ENCODE data around the gene MTHFD1L.
A peak's percentile ranks its signal among the peaks of the same experiment; 100 is the strongest.
"Not testable (repeated sequence)": the region's sequence is repeated elsewhere in the genome, so short reads cannot be mapped to it uniquely, and the experiment has no call there.

The MTHFD1L gene

DNA sequence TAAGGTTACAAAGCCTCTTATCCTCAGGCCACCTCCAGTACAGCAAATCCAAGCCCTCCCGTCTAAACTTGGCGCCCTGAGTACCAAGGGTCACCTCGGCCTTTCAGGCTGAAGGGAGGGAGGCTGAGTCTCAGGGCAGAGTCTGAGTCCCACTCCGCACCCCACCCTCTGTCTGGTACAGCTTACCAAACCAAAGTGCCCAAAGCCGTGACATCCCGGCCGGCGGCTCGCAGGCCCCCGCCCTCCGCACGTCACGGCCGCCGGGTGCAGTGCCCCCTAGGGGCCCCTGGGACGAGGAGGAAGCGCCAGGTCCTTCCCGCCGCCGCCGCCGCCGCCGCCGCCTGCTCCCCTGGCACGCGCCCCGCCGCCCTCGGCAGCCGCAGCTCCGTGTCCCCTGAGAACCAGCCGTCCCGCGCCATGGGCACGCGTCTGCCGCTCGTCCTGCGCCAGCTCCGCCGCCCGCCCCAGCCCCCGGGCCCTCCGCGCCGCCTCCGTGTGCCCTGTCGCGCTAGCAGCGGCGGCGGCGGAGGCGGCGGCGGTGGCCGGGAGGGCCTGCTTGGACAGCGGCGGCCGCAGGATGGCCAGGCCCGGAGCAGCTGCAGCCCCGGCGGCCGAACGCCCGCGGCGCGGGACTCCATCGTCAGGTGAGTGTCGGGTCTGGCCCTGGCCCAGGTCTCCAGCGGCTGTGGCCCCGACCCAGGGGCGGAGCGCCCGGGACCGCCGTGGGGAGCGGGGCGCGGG is at the start of gene MTHFD1L:
MTHFD1L (plus strand) TSS at position 297 of the 741 bp plus-strand sequence; CDS start at position 418, 121 bp downstream.
- TF ChIP-seq, protein P1, sequence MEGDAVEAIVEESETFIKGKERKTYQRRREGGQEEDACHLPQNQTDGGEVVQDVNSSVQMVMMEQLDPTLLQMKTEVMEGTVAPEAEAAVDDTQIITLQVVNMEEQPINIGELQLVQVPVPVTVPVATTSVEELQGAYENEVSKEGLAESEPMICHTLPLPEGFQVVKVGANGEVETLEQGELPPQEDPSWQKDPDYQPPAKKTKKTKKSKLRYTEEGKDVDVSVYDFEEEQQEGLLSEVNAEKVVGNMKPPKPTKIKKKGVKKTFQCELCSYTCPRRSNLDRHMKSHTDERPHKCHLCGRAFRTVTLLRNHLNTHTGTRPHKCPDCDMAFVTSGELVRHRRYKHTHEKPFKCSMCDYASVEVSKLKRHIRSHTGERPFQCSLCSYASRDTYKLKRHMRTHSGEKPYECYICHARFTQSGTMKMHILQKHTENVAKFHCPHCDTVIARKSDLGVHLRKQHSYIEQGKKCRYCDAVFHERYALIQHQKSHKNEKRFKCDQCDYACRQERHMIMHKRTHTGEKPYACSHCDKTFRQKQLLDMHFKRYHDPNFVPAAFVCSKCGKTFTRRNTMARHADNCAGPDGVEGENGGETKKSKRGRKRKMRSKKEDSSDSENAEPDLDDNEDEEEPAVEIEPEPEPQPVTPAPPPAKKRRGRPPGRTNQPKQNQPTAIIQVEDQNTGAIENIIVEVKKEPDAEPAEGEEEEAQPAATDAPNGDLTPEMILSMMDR (IDR thresholded peaks at IDR 0.05; ENCODE audit: poor library complexity, severe bottlenecking) = peak; percentile 89
- Histone ChIP-seq H3K4me1 (ENCODE audit: insufficient read depth, poor library complexity, severe bottlenecking) (no peaks in the 10 kb centered on the region), H3K36me3 (ENCODE audit: low read depth) (peaks cover 15% of the 10 kb centered on the region; the same call in 1 of the 2 replicates), H3K9me3 (ENCODE audit: severe bottlenecking) (no peaks in the 10 kb centered on the region), H3K27me3 (ENCODE audit: insufficient read depth, poor library complexity, severe bottlenecking) (no peaks in the 10 kb centered on the region), H3K27ac (ENCODE audit: poor library complexity, severe bottlenecking) (peak within 1 kb of the TSS; percentile 88), H3K4me3 (ENCODE audit: severe bottlenecking) (peak within 1 kb of the TSS; percentile 92)
- ATAC-seq (ENCODE audit: low read depth) (peak; percentile 59), DNase-seq (ENCODE audit: low spot score) (peak; percentile 68)

DNA sequence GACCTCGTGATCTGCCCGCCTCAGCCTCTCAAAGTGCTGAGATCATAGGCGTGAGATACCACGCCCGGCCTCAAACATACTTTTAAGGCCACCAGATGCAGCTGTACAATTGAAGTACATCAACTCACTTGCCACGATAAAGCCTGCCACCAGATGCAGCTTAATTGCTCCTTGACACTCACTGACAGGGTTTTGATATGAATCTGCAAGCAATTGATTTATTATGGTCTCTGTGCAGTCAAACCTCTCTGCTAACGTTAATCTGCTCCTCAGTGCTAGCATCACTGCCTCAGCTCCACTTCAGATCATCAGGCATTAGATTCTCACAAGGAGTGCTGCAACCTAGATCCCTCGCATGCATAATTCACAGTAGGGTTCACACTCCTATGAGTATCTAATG is 48.9 kb upstream of the MTHFD1L start:
- not testable (repeated sequence) for H3K36me3 ChIP-seq (ENCODE audit: low read depth); H3K9me3 ChIP-seq (ENCODE audit: severe bottlenecking); ATAC-seq (ENCODE audit: low read depth); DNase-seq (ENCODE audit: low spot score); H3K27ac ChIP-seq (ENCODE audit: poor library complexity, severe bottlenecking); H3K27me3 ChIP-seq (ENCODE audit: insufficient read depth, poor library complexity, severe bottlenecking); H3K4me3 ChIP-seq (ENCODE audit: severe bottlenecking)
- peaks cover 18% of the 10 kb centered on the region for H3K4me1 ChIP-seq (ENCODE audit: insufficient read depth, poor library complexity, severe bottlenecking)

DNA sequence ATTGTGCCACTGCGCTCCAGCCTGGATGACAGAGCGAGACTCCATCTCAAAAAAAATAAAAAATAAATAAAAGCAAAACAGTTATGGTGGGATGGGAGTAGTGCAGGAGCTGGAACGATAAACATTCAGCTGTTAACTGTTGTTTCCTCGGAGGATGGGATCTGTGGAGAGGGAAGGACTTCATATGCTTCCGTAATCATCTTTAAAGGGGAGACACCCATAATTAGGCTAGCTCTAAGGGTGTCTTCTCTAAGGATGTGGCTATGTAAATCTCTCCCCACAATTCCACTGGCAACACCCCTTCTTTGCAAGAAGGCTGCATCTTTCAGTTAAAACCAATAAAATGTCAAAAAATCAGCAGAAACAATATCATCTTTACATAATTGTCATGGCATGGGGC is 42.6 kb upstream of the MTHFD1L start:
- H3K36me3 ChIP-seq (ENCODE audit: low read depth) = no peaks in the 10 kb centered on the region
- DNase-seq (ENCODE audit: low spot score) = no peak
- TF ChIP-seq, protein P1 (IDR thresholded peaks at IDR 0.05; ENCODE audit: poor library complexity, severe bottlenecking) = no peak
- no peak overlapping the region for H3K4me3 ChIP-seq (ENCODE audit: severe bottlenecking)
- no peak for ATAC-seq (ENCODE audit: low read depth)
- H3K4me1 ChIP-seq (ENCODE audit: insufficient read depth, poor library complexity, severe bottlenecking) = no peaks in the 10 kb centered on the region
- H3K27me3 ChIP-seq (ENCODE audit: insufficient read depth, poor library complexity, severe bottlenecking) = no peaks in the 10 kb centered on the region
- H3K9me3 ChIP-seq (ENCODE audit: severe bottlenecking) = no peaks in the 10 kb centered on the region
- H3K27ac ChIP-seq (ENCODE audit: poor library complexity, severe bottlenecking) = no peak overlapping the region

DNA sequence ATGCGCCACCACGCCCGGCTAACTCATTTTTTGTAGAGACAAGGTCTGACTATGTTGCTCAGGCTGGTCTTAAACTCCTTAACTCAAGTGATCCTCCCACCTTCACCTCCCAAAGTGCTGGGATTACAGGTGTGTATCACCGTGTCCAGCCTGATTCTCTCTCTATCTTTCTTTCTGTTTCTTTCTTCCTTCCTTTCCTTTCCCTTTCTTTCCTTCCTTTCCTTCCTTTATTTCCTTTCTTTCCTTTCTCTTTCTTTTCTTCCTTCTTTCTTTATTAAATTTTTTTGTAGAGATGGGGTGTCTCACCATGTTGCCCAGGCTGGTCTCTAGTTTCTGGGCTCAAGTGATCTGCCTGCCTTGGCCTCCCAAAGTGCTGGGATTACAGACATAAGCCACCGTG is 38.7 kb upstream of the MTHFD1L start:
- no peaks in the 10 kb centered on the region for H3K4me1 ChIP-seq (ENCODE audit: insufficient read depth, poor library complexity, severe bottlenecking)
- no peak overlapping the region for H3K4me3 ChIP-seq (ENCODE audit: severe bottlenecking)
- H3K27ac ChIP-seq (ENCODE audit: poor library complexity, severe bottlenecking) = no peak overlapping the region
- TF ChIP-seq, protein P1 (IDR thresholded peaks at IDR 0.05; ENCODE audit: poor library complexity, severe bottlenecking) = no peak
- DNase-seq (ENCODE audit: low spot score) (no peak), ATAC-seq (ENCODE audit: low read depth) (no peak)
- H3K36me3 ChIP-seq (ENCODE audit: low read depth) = no peaks in the 10 kb centered on the region
- no peaks in the 10 kb centered on the region for H3K9me3 ChIP-seq (ENCODE audit: severe bottlenecking)
- no peaks in the 10 kb centered on the region for H3K27me3 ChIP-seq (ENCODE audit: insufficient read depth, poor library complexity, severe bottlenecking)

DNA sequence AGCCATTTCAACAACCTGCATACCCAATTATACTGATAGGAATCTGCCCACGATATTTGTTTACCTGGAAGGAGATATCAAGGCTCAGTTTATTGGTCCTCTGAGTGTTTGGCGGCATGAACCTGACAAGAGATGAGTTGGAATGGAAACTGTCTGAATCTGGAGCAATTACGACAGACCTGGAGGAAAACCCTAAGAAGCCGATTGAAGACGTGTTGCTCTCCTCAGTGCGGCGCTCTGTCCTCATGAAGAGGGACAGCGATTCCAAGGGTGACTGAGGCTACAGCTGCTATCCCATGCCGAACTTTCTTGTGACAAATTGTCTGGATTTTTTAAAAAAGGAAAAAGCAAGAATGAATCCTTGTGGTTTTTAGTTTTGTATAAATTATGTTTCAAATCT is 37.4 kb upstream of the MTHFD1L start:
- not testable (repeated sequence) for H3K4me3 ChIP-seq (ENCODE audit: severe bottlenecking); H3K27ac ChIP-seq (ENCODE audit: poor library complexity, severe bottlenecking); H3K4me1 ChIP-seq (ENCODE audit: insufficient read depth, poor library complexity, severe bottlenecking); H3K9me3 ChIP-seq (ENCODE audit: severe bottlenecking); H3K36me3 ChIP-seq (ENCODE audit: low read depth); H3K27me3 ChIP-seq (ENCODE audit: insufficient read depth, poor library complexity, severe bottlenecking); DNase-seq (ENCODE audit: low spot score); ATAC-seq (ENCODE audit: low read depth)
